ENCODE data around the gene CASZ1. TPM values are rescaled to one million over a fixed set of nuclear protein-coding genes. Genes with fewer than 3 reads are reported as not detected.

The CASZ1 gene
- total RNA-seq, 1 experiment from 2014 or later: 3.9 TPM

DNA sequence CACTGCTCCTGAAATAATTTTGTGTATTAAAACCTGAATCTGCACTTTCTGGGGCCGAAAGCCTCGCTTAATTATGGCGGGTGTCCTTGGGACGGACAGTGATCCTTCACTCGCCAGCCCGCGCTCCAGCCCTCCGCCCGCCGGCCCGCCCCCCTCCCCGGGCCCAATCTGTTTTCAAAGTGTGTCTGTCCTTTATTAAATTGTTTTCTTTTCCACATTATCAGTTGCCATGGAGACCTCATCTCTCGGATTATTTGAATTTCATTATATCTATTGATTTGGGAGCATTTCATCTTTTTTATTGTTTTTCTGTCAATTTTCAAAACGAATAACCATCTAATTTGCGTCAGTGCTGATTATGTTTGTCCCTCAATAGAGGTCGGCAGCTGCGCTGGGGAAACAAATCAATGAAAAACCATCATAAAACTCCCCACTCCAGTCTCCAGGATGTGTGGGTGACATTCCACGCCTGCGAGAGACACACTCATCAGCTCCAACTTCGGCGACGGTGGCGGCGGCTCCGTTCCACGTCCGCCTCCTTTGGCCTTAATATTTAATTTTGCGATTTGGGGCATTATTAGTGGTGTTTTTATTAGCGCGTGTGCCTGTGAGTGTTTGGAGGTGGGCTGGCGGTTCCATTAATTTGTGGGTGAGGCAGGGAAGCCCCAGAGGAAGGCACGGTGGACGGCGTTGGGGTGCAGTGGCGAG, 123.9 kb downstream of the CASZ1 start:
- H3K4me3 Mint-ChIP-seq: no peak overlapping the region
- H2BK20ac ChIP-seq (ENCODE audit: low read depth, low read length, poor library complexity, severe bottlenecking): no peak overlapping the region
- H4K8ac ChIP-seq (replicated peaks; ENCODE audit: insufficient read length, low read depth, low read length): no peak overlapping the region
- TF ChIP-seq, protein P1, sequence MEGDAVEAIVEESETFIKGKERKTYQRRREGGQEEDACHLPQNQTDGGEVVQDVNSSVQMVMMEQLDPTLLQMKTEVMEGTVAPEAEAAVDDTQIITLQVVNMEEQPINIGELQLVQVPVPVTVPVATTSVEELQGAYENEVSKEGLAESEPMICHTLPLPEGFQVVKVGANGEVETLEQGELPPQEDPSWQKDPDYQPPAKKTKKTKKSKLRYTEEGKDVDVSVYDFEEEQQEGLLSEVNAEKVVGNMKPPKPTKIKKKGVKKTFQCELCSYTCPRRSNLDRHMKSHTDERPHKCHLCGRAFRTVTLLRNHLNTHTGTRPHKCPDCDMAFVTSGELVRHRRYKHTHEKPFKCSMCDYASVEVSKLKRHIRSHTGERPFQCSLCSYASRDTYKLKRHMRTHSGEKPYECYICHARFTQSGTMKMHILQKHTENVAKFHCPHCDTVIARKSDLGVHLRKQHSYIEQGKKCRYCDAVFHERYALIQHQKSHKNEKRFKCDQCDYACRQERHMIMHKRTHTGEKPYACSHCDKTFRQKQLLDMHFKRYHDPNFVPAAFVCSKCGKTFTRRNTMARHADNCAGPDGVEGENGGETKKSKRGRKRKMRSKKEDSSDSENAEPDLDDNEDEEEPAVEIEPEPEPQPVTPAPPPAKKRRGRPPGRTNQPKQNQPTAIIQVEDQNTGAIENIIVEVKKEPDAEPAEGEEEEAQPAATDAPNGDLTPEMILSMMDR (conservative IDR thresholded peaks at IDR 0.05): no peak
- no peak overlapping the region for H3K27ac ChIP-seq (ENCODE audit: insufficient read length, low read depth, low read length)
- H3K4me1 Mint-ChIP-seq: peaks cover 18 to 34% of the 10 kb centered on the region in 2 experiments
- no peaks in the 10 kb centered on the region; a peak in 1 of 7 replicates for H3K36me3 Mint-ChIP-seq (ENCODE audit: insufficient read depth in 1 of 3, low read depth in 3 of 3)
- no peak overlapping the region for H2BK5ac ChIP-seq (ENCODE audit: insufficient read length, low read length)
- no peak overlapping the region for H3K14ac ChIP-seq (ENCODE audit: insufficient read depth, low read length)
- no peaks in the 10 kb centered on the region for H3K23me2 ChIP-seq (ENCODE audit: insufficient read length, low read depth, low read length, poor library complexity, severe bottlenecking)
- H3K9me3 Mint-ChIP-seq: no peaks in the 10 kb centered on the region
- H3K18ac ChIP-seq (ENCODE audit: insufficient read length, low read depth, low read length): no peak overlapping the region
- H3K9ac ChIP-seq (ENCODE audit: extremely low read depth, insufficient read length, low read length): no peak overlapping the region
- no CpG with 5 or more reads among the region's 35 CpGs for WGBS (ENCODE audit: extremely low coverage, insufficient read length, low lambda C conversion rate)
- no peaks in the 10 kb centered on the region for H4K20me1 ChIP-seq (ENCODE audit: control insufficient read depth, insufficient read depth, insufficient read length)
- H2AFZ ChIP-seq (ENCODE audit: low read length): no peak overlapping the region
- no peak overlapping the region for H3K56ac ChIP-seq (ENCODE audit: insufficient read length, low read depth, low read length)
- no peaks in the 10 kb centered on the region; the same call in 1 of the 2 replicates for H3K4me1 ChIP-seq (ENCODE audit: insufficient read depth, low read length)
- no peak overlapping the region for H4K91ac ChIP-seq (ENCODE audit: insufficient read length, low read depth, low read length)
- no peak overlapping the region for H2BK12ac ChIP-seq (ENCODE audit: insufficient read length, low read depth, low read length)
- H3T11ph ChIP-seq (ENCODE audit: low read length): no peak overlapping the region
- no peak overlapping the region for H3K23ac ChIP-seq (ENCODE audit: insufficient read length, low read depth, low read length)
- H3K79me2 ChIP-seq (ENCODE audit: insufficient read depth, low read length): no peaks in the 10 kb centered on the region
- no peak overlapping the region for H3K4ac ChIP-seq (ENCODE audit: low read depth, low read length)
- no peaks in the 10 kb centered on the region for H3K9me3 ChIP-seq (ENCODE audit: control insufficient read depth, low read depth, low read length)
- no peak overlapping the region for H2BK120ac ChIP-seq (ENCODE audit: low read depth, low read length, poor library complexity, severe bottlenecking)
- H2AK5ac ChIP-seq (ENCODE audit: insufficient read length, low read length): no peak overlapping the region
- H2BK15ac ChIP-seq (ENCODE audit: low read depth, low read length): no peak overlapping the region
- no peak for DNase-seq
- H3K27me3 Mint-ChIP-seq (ENCODE audit: low read depth): no peaks in the 10 kb centered on the region
- H3K4me2 ChIP-seq (ENCODE audit: insufficient read depth, insufficient read length, low read length): no peak overlapping the region
- H3K27me3 ChIP-seq (ENCODE audit: insufficient read depth, low read length): no peaks in the 10 kb centered on the region
- no peaks in the 10 kb centered on the region for H3K79me1 ChIP-seq (ENCODE audit: insufficient read depth, low read depth, low read length, poor library complexity, severe bottlenecking)
- no peak overlapping the region for H4K5ac ChIP-seq (ENCODE audit: insufficient read length, low read depth, low read length)
- peak overlapping the region in 1 of 3 experiments; percentile 53; a peak in 3 of 7 replicates for H3K27ac Mint-ChIP-seq

All from H9 (cell line).